ENCODE results near the gene SERTAD4. TPM values are rescaled to one million over a fixed set of nuclear protein-coding genes. Genes with fewer than 3 reads are reported as not detected.

SERTAD4 gene
- total RNA-seq, 1 experiment from 2014 or later: 8.0 TPM

DNA sequence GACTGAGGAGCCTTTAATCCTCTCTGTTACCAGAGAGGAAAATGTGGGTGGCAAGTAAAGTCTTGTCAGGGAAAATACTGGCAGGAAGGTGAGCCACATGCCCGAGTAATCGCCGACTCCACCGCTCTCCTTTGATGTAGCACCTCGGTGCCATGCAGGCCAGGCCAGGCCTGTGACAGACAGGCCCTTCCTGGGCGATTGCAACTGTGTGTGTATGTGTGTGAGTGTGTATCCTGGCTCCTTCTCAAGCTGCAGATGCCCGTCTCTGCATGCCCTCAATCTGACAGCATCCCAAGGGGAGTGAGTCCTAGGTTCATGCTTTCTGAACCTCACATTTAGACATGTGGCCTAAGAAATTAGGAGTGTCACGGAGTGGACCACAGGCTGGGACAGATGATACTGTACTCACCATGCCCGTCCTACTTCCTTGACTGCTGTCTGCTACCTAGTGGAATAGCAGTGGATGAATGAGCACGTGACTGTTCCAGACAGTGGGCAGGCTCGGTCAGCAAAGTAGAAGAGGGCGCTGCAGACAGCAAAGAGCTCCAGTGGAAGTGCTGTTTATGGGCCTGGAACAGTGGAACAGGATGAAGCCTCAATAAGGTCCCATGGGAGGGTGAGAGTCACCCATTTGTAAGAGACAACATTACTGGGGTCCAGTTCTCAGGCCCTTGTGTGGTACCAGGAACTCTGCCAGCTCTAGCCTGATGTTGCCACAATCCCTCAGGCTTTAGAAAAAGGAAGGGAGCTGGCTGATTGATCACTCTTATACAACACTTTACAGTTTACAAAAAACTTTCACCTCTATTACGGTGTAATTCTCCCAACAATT lies 25.3 kb downstream of the SERTAD4 start:
- BruUV-seq (replicated peaks): no TSS peak
- TF ChIP-seq, protein P1, sequence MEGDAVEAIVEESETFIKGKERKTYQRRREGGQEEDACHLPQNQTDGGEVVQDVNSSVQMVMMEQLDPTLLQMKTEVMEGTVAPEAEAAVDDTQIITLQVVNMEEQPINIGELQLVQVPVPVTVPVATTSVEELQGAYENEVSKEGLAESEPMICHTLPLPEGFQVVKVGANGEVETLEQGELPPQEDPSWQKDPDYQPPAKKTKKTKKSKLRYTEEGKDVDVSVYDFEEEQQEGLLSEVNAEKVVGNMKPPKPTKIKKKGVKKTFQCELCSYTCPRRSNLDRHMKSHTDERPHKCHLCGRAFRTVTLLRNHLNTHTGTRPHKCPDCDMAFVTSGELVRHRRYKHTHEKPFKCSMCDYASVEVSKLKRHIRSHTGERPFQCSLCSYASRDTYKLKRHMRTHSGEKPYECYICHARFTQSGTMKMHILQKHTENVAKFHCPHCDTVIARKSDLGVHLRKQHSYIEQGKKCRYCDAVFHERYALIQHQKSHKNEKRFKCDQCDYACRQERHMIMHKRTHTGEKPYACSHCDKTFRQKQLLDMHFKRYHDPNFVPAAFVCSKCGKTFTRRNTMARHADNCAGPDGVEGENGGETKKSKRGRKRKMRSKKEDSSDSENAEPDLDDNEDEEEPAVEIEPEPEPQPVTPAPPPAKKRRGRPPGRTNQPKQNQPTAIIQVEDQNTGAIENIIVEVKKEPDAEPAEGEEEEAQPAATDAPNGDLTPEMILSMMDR (conservative IDR thresholded peaks at IDR 0.05; ENCODE audit: low read depth, low read length): no peak
- no peak for TF ChIP-seq EZH2 (IDR thresholded peaks at IDR 0.05; ENCODE audit: borderline replicate concordance, low read depth, low read length, poor library complexity, severe bottlenecking)
- Histone ChIP-seq H3K9me3 (ENCODE audit: low read depth, low read length, poor library complexity, severe bottlenecking) (no peaks in the 10 kb centered on the region), H3K4me3 (ENCODE audit: low read depth, low read length, poor library complexity, severe bottlenecking) (no peak overlapping the region), H3K4me1 (ENCODE audit: insufficient read depth, low read length, poor library complexity, severe bottlenecking) (peaks cover 7% of the 10 kb centered on the region), H3K36me3 (ENCODE audit: insufficient read depth, low read length, poor library complexity, severe bottlenecking) (no peaks in the 10 kb centered on the region), H3K27me3 (replicated peaks; ENCODE audit: insufficient read depth, low read depth, low read length, poor library complexity) (no peaks in the 10 kb centered on the region), H3K27ac (ENCODE audit: low read depth, low read length, poor library complexity, severe bottlenecking) (no peak overlapping the region)
- no peak for DNase-seq (ENCODE audit: low spot score)
- ChIA-PET POLR2A (ENCODE audit: low non-redundant PET) (no interaction called here), CTCF (no interaction called here)
- intact Hi-C loops (cut with micrococcal nuclease; ENCODE audit: unreplicated experiment): no loop called here

DNA sequence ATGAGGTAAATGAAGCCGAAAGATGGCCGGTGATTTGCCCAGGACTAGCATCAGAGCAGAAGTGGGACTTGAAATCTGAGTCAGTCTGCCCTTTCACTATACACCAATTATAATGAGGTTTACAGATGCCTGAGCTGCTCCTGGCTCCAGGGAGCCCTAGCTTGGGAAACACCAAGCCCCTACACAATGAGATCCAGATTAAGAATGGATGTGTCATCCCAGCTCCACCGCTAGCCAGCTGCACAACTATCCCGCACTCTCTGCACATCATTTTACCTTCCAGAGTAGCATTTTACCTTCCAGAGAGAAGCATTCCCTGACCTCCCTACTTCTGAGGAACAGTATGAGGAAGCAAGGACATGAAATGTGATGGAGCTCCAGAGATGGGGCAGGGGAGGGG lies 27.0 kb downstream of the SERTAD4 start:
- no peaks in the 10 kb centered on the region for H3K9me3 ChIP-seq (ENCODE audit: low read depth, low read length, poor library complexity, severe bottlenecking)
- ChIA-PET CTCF (interaction anchor here (0.6 kb wide), 1 partner anchor 101 kb away, joined by 3 read pairs; no protein-coding TSS in a partner anchor), POLR2A (ENCODE audit: low non-redundant PET) (interaction anchor here (0.6 kb wide), 1 partner anchor 115 kb away, joined by 3 read pairs; no protein-coding TSS in a partner anchor)
- DNase-seq (ENCODE audit: low spot score): peak; percentile 40
- H3K27me3 ChIP-seq (replicated peaks; ENCODE audit: insufficient read depth, low read depth, low read length, poor library complexity): no peaks in the 10 kb centered on the region
- H3K4me3 ChIP-seq (ENCODE audit: low read depth, low read length, poor library complexity, severe bottlenecking): no peak overlapping the region
- H3K36me3 ChIP-seq (ENCODE audit: insufficient read depth, low read length, poor library complexity, severe bottlenecking): no peaks in the 10 kb centered on the region
- BruUV-seq (replicated peaks): no TSS peak
- TF ChIP-seq EZH2 (IDR thresholded peaks at IDR 0.05; ENCODE audit: borderline replicate concordance, low read depth, low read length, poor library complexity, severe bottlenecking): no peak
- TF ChIP-seq, protein P1 (conservative IDR thresholded peaks at IDR 0.05; ENCODE audit: low read depth, low read length): no peak
- H3K27ac ChIP-seq (ENCODE audit: low read depth, low read length, poor library complexity, severe bottlenecking): no peak overlapping the region
- intact Hi-C loops (cut with micrococcal nuclease; ENCODE audit: unreplicated experiment): no loop called here
- peaks cover 7% of the 10 kb centered on the region for H3K4me1 ChIP-seq (ENCODE audit: insufficient read depth, low read length, poor library complexity, severe bottlenecking)

DNA sequence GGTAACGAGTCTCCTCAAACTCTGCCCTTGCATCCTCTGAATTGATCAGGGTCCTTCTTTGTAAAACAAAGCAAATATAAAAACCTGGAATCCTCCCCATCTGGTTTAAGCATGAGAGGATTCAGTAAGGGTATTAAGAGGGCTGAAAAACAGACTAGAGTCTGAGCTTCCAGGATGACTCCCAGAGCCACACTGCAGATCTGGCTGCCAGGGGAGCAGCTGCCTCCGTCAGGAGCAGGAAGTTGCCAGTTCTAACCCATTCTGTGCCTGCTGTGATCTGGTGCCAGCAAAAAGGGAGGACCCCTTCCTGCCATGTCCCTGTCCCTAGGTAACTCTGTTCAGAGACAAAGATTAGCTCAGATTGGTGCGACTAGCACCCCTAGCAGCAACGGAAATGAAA lies 27.5 kb downstream of the SERTAD4 start:
- no peaks in the 10 kb centered on the region for H3K36me3 ChIP-seq (ENCODE audit: insufficient read depth, low read length, poor library complexity, severe bottlenecking)
- H3K27ac ChIP-seq (ENCODE audit: low read depth, low read length, poor library complexity, severe bottlenecking): no peak overlapping the region
- BruUV-seq (replicated peaks): no TSS peak
- H3K4me3 ChIP-seq (ENCODE audit: low read depth, low read length, poor library complexity, severe bottlenecking): no peak overlapping the region
- CTCF ChIA-PET: no interaction called here
- POLR2A ChIA-PET (ENCODE audit: low non-redundant PET): no interaction called here
- peaks cover 7% of the 10 kb centered on the region for H3K4me1 ChIP-seq (ENCODE audit: insufficient read depth, low read length, poor library complexity, severe bottlenecking)
- intact Hi-C loops (cut with micrococcal nuclease; ENCODE audit: unreplicated experiment): no loop called here
- peak; percentile 37 for DNase-seq (ENCODE audit: low spot score)
- no peaks in the 10 kb centered on the region for H3K9me3 ChIP-seq (ENCODE audit: low read depth, low read length, poor library complexity, severe bottlenecking)
- H3K27me3 ChIP-seq (replicated peaks; ENCODE audit: insufficient read depth, low read depth, low read length, poor library complexity): no peaks in the 10 kb centered on the region
- TF ChIP-seq, protein P1 (conservative IDR thresholded peaks at IDR 0.05; ENCODE audit: low read depth, low read length): no peak
- no peak for TF ChIP-seq EZH2 (IDR thresholded peaks at IDR 0.05; ENCODE audit: borderline replicate concordance, low read depth, low read length, poor library complexity, severe bottlenecking)
